Endodermal cell (in vitro differentiated cells): Measurements from ENCODE around the gene EMP1. TPM values are rescaled to one million over a fixed set of nuclear protein-coding genes. Genes with fewer than 3 reads are reported as not detected.
A peak's percentile ranks its signal among the peaks of the same experiment; 100 is the strongest.

Experiments used
- DNase-seq: peaks from one replicate; pipeline ENCODE4 v3.0.0-alpha.2; 2017
- H3K27ac ChIP-seq: 2 replicates; pipeline ENCODE4 v1.5.1; 2013; ENCODE audit warnings: mild to moderate bottlenecking, low read depth, low read length, moderate library complexity
- H3K27me3 ChIP-seq: 2 replicates; pipeline ENCODE4 v1.6.1; 2013; ENCODE audit warnings: mild to moderate bottlenecking, low read length, moderate library complexity; ENCODE audit not compliant: insufficient read depth, control insufficient read depth, poor library complexity, severe bottlenecking
- H3K36me3 ChIP-seq: 2 replicates; pipeline ENCODE4 v1.7.0; 2013; ENCODE audit warnings: mild to moderate bottlenecking, low read length, moderate library complexity; ENCODE audit not compliant: control insufficient read depth, insufficient read depth
- H3K4me1 ChIP-seq: one replicate; pipeline ENCODE4 v1.7.0; 2013; ENCODE audit warnings: low read length; ENCODE audit not compliant: control insufficient read depth, insufficient read depth
- H3K4me3 ChIP-seq: 2 replicates; pipeline ENCODE4 v1.5.1; 2013; ENCODE audit warnings: mild to moderate bottlenecking, low read length, moderate library complexity
- H3K9ac ChIP-seq: 2 replicates; pipeline ENCODE4 v1.6.1; 2013; ENCODE audit warnings: mild to moderate bottlenecking, low read length, moderate library complexity; ENCODE audit not compliant: poor library complexity, severe bottlenecking; ENCODE audit errors: extremely low read depth
- H3K9me3 ChIP-seq: 2 replicates; pipeline ENCODE4 v1.6.1; 2013; ENCODE audit warnings: mild to moderate bottlenecking, low read length, moderate library complexity; ENCODE audit not compliant: control insufficient read depth
- H3K27ac Mint-ChIP-seq: 2 replicates; pipeline ENCODE4 v1.8.0; 2020; ENCODE audit warnings: mixed read lengths
- H3K27me3 Mint-ChIP-seq: 2 replicates; pipeline ENCODE4 v1.8.0; 2021; ENCODE audit warnings: mild to moderate bottlenecking, mixed read lengths; ENCODE audit not compliant: insufficient read depth
- H3K36me3 Mint-ChIP-seq: 2 replicates; pipeline ENCODE4 v1.8.0; 2020; ENCODE audit warnings: low read depth, mixed read lengths
- H3K4me1 Mint-ChIP-seq: 2 replicates; pipeline ENCODE4 v1.8.0; 2020; ENCODE audit warnings: mixed read lengths
- H3K4me3 Mint-ChIP-seq: 2 replicates; pipeline ENCODE4 v1.8.0; 2020; ENCODE audit warnings: mild to moderate bottlenecking, moderate library complexity, mixed read lengths
- H3K9me3 Mint-ChIP-seq: 2 replicates; pipeline ENCODE4 v1.8.0; 2020; ENCODE audit warnings: mild to moderate bottlenecking, mixed read lengths
- WGBS, 2 experiments: methylation state at CpG; one replicate each; pipeline versions ENCODE4 v1.1.5 to v1.1.7; 2013; ENCODE audit warnings: missing lambda C conversion rate in 2 of 2, mixed read lengths in 1 of 2; ENCODE audit not compliant: insufficient coverage in 1 of 2, insufficient read length in 1 of 2; 5-methylcytosine and 5-hydroxymethylcytosine counted together
- total RNA-seq, 2 donors: library from RNA; stranded (reverse); fragmentation: NEBNext Ultra II Directional in 1 of 2; extraction: Animal tissue kit (Norgen Biotek cat#: 25700) in 1 of 2; gene quantifications; 2 replicates in 1 of 2; 3 replicates in 1 of 2; pipeline ENCODE4 v1.2.1, GENCODE V29; 2021
- TF ChIP-seq, protein P1 (sequence below): fragments of 200-600 bp; sonication (generic); conservative IDR thresholded peaks from 2 replicates; pipeline ENCODE4 v1.5.0; 2021; ENCODE audit warnings: antibody characterized with exemption, mild to moderate bottlenecking

The EMP1 gene
- total RNA-seq, 2 donors from 2014 or later, result 0.58 to 0.59 TPM

DNA sequence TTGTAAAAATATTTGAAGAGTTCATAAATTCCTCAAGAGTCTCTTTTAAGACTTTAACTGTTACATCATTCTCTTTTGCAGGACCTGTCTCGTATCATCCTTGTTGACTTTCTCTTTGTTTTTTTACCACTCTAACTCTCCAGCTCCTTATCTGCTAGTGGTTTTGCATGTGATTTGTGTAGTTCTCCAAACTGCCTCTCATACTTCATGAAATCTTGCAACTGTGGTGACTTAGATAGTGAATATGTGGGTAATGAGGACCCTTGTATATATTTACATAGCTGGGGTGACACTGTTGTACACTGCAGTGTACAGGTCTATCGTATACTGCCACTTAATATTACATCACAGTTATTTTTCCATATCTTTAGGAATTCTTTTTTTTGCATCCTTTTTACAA is 40.2 kb upstream of the EMP1 start:
- Histone ChIP-seq H3K4me3 (no peak overlapping the region), H3K4me1 (no peaks in the 10 kb centered on the region), H3K27ac (no peak overlapping the region), H3K9ac (no peak overlapping the region), H3K36me3 (no peaks in the 10 kb centered on the region), H3K9me3 (no peaks in the 10 kb centered on the region), H3K27me3 (no peaks in the 10 kb centered on the region)
- H3K4me1 Mint-ChIP-seq, result no peaks in the 10 kb centered on the region
- no peak overlapping the region for H3K4me3 Mint-ChIP-seq
- no peak for DNase-seq
- no peak overlapping the region for H3K27ac Mint-ChIP-seq
- peaks cover 2% of the 10 kb centered on the region for H3K27me3 Mint-ChIP-seq
- H3K9me3 Mint-ChIP-seq, result no peaks in the 10 kb centered on the region
- H3K36me3 Mint-ChIP-seq, result no peaks in the 10 kb centered on the region
- TF ChIP-seq, protein P1, sequence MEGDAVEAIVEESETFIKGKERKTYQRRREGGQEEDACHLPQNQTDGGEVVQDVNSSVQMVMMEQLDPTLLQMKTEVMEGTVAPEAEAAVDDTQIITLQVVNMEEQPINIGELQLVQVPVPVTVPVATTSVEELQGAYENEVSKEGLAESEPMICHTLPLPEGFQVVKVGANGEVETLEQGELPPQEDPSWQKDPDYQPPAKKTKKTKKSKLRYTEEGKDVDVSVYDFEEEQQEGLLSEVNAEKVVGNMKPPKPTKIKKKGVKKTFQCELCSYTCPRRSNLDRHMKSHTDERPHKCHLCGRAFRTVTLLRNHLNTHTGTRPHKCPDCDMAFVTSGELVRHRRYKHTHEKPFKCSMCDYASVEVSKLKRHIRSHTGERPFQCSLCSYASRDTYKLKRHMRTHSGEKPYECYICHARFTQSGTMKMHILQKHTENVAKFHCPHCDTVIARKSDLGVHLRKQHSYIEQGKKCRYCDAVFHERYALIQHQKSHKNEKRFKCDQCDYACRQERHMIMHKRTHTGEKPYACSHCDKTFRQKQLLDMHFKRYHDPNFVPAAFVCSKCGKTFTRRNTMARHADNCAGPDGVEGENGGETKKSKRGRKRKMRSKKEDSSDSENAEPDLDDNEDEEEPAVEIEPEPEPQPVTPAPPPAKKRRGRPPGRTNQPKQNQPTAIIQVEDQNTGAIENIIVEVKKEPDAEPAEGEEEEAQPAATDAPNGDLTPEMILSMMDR, result no peak
- 100% methylated on average over 2 of the region's 2 CpGs for WGBS, 2 experiments

- no peak overlapping the region for H3K27ac Mint-ChIP-seq
- no peaks in the 10 kb centered on the region for H3K9me3 Mint-ChIP-seq
- no peak overlapping the region for H3K4me3 Mint-ChIP-seq
- 100% methylated on average over 2 to 3 of the region's 3 CpGs for WGBS, 2 experiments
- no peaks in the 10 kb centered on the region for H3K4me1 ChIP-seq
- H3K36me3 Mint-ChIP-seq, result no peaks in the 10 kb centered on the region
- H3K9ac ChIP-seq, result no peak overlapping the region
- H3K9me3 ChIP-seq, result no peaks in the 10 kb centered on the region
- no peaks in the 10 kb centered on the region for H3K27me3 Mint-ChIP-seq
- TF ChIP-seq, protein P1, result peak; percentile 84
- no peaks in the 10 kb centered on the region for H3K27me3 ChIP-seq
- no peak for DNase-seq
- no peak overlapping the region for H3K27ac ChIP-seq
- no peaks in the 10 kb centered on the region for H3K4me1 Mint-ChIP-seq
- H3K4me3 ChIP-seq, result no peak overlapping the region
- H3K36me3 ChIP-seq, result no peaks in the 10 kb centered on the region
Measured at GRCh38 chr12:13161172-13161571, 35.4 kb upstream of the EMP1 start.

- no peaks in the 10 kb centered on the region for H3K36me3 Mint-ChIP-seq
- no peak overlapping the region for H3K4me3 ChIP-seq
- H3K27ac Mint-ChIP-seq, result no peak overlapping the region
- WGBS, 2 experiments, result 94 to 98% methylated on average over 3 to 4 of the region's 4 CpGs
- H3K4me1 ChIP-seq, result no peaks in the 10 kb centered on the region
- H3K9me3 Mint-ChIP-seq, result peaks cover 3% of the 10 kb centered on the region
- no peaks in the 10 kb centered on the region for H3K4me1 Mint-ChIP-seq
- H3K27ac ChIP-seq, result no peak overlapping the region
- no peak overlapping the region for H3K4me3 Mint-ChIP-seq
- no peaks in the 10 kb centered on the region for H3K36me3 ChIP-seq
- H3K27me3 ChIP-seq, result no peaks in the 10 kb centered on the region
- TF ChIP-seq, protein P1, result no peak
- H3K27me3 Mint-ChIP-seq, result no peaks in the 10 kb centered on the region
- peaks cover 4% of the 10 kb centered on the region for H3K9me3 ChIP-seq
- DNase-seq, result no peak
- H3K9ac ChIP-seq, result no peak overlapping the region
Measured at GRCh38 chr12:13162904-13163303, 33.6 kb upstream of the EMP1 start.
